SK-N-SH (cell line): ENCODE measurements around the gene CCDC69. TPM values are rescaled to one million over a fixed set of nuclear protein-coding genes. Genes with fewer than 3 reads are reported as not detected.
A peak's percentile ranks its signal among the peaks of the same experiment; 100 is the strongest.

Experiments used
- CTCF ChIA-PET: fragments of 300-600, 350-600 bp; formaldehyde crosslinking; extraction: SDS; loops from one replicate; lab custom pipeline; 2021; lab: Yijun Ruan, JAX
- POLR2A ChIA-PET: fragments of 350-600 bp; sonication (Branson Sonifier 250); formaldehyde crosslinking; extraction: SDS; loops from one replicate; lab custom pipeline; 2020; ENCODE audit warnings: antibody characterized with exemption, inconsistent platforms; lab: Yijun Ruan, JAX
- DNase-seq: peaks from one replicate; pipeline ENCODE4 v3.0.0; 2012
- H2AFZ ChIP-seq: fragments of 200-600 bp; sonication (generic); 2 replicates; pipeline ENCODE4 v1.8.1; 2016; ENCODE audit warnings: antibody characterized with exemption, mild to moderate bottlenecking, low read depth
- H3F3A ChIP-seq: fragments of 200-600 bp; sonication (generic); replicated peaks from 2 replicates; pipeline ENCODE3; 2016; ENCODE audit warnings: antibody characterized with exemption, mild to moderate bottlenecking; ENCODE audit not compliant: insufficient read depth
- H3K27ac ChIP-seq, 2 experiments: fragments of 200-500 bp in 1 of 2; fragments of 200-600 bp in 1 of 2; sonication (Bioruptor generic) in 1 of 2; sonication (generic), shearing (Covaris generic) in 1 of 2; 2 replicates each; pipeline versions ENCODE4 v1.5.1 to v1.6.1; 2014 to 2016; ENCODE audit warnings: low read depth in 2 of 2, inconsistent platforms in 1 of 2, low read length in 1 of 2, mild to moderate bottlenecking in 1 of 2, mixed read lengths in 1 of 2
- H3K27me3 ChIP-seq: fragments of 200-600 bp; sonication (generic), shearing (Covaris generic); 2 replicates; pipeline ENCODE4 v1.6.1; 2016; ENCODE audit warnings: mixed run types; ENCODE audit not compliant: insufficient read depth
- H3K36me3 ChIP-seq, 2 experiments: fragments of 200-500 bp in 1 of 2; fragments of 200-600 bp in 1 of 2; sonication (Bioruptor generic) in 1 of 2; sonication (generic) in 1 of 2; replicated peaks in 1 of 2; 2 replicates each; pipeline versions ENCODE3 to v1.5.1; 2014 to 2016; ENCODE audit warnings: low read length in 1 of 2, mild to moderate bottlenecking in 1 of 2; ENCODE audit not compliant: insufficient read depth in 2 of 2, control insufficient read depth in 1 of 2
- H3K4me1 ChIP-seq, 2 experiments: fragments of 200-500 bp in 1 of 2; fragments of 200-600 bp in 1 of 2; sonication (Bioruptor generic) in 1 of 2; sonication (generic), shearing (Covaris generic) in 1 of 2; 2 replicates each; pipeline versions ENCODE4 v1.5.1 to v1.6.1; 2014 to 2016; ENCODE audit warnings: low read depth in 1 of 2, low read length in 1 of 2, mixed run types in 1 of 2; ENCODE audit not compliant: insufficient read depth in 2 of 2, control insufficient read depth in 1 of 2
- H3K4me2 ChIP-seq: fragments of 200-600 bp; sonication (generic), shearing (Covaris generic); 2 replicates; pipeline ENCODE4 v1.6.1; 2017; ENCODE audit warnings: mixed run types
- H3K4me3 ChIP-seq, 2 experiments: fragments of 200-500 bp in 1 of 2; fragments of 200-600 bp in 1 of 2; sonication (Bioruptor generic) in 1 of 2; sonication (generic), shearing (Covaris generic) in 1 of 2; 2 replicates each; pipeline versions ENCODE4 v1.5.1 to v1.8.1; 2014 to 2016; ENCODE audit warnings: low read depth in 2 of 2, inconsistent platforms in 1 of 2, low read length in 1 of 2, mild to moderate bottlenecking in 1 of 2, mixed read lengths in 1 of 2, moderate library complexity in 1 of 2
- H3K79me2 ChIP-seq: fragments of 200-600 bp; sonication (generic); 2 replicates; pipeline ENCODE4 v1.8.1; 2017; ENCODE audit warnings: mild to moderate bottlenecking; ENCODE audit not compliant: insufficient read depth
- H3K9ac ChIP-seq: fragments of 200-600 bp; sonication (generic); 2 replicates; pipeline ENCODE4 v1.6.1; 2017; ENCODE audit warnings: mixed run types
- H3K9me2 ChIP-seq: fragments of 200-600 bp; sonication (generic); 2 replicates; pipeline ENCODE4 v1.6.1; 2017; ENCODE audit warnings: mixed run types
- H3K9me3 ChIP-seq: fragments of 200-600 bp; sonication (generic); 2 replicates; pipeline ENCODE4 v1.6.1; 2017; ENCODE audit warnings: mixed run types, mild to moderate bottlenecking, moderate library complexity
- H4K20me1 ChIP-seq: fragments of 200-600 bp; sonication (generic); 2 replicates; pipeline ENCODE4 v1.6.1; 2017; ENCODE audit warnings: mild to moderate bottlenecking, mixed run types; ENCODE audit not compliant: insufficient read depth
- CHD2 ChIP-seq: fragments of 150-350 bp; IDR thresholded peaks from 2 replicates; pipeline ENCODE4 v1.6.1; 2018; ENCODE audit warnings: low read length; ENCODE audit not compliant: partially characterized antibody
- CTCF ChIP-seq: fragments of 200-600 bp; sonication (generic); IDR thresholded peaks from 2 replicates; pipeline ENCODE4 v1.6.1; 2017; ENCODE audit warnings: antibody characterized with exemption, mild to moderate bottlenecking, moderate library complexity
- ELF1 ChIP-seq: IDR thresholded peaks from 2 replicates; pipeline ENCODE4 v1.4.0; 2012
- EZH2phosphoT487 ChIP-seq: fragments of 200-600 bp; sonication (generic); IDR thresholded peaks from 2 replicates; pipeline ENCODE4 v1.6.1; 2017; ENCODE audit warnings: low read depth, mixed run types, mild to moderate bottlenecking, antibody characterized with exemption, moderate library complexity, borderline replicate concordance
- GABPA ChIP-seq: IDR thresholded peaks from 2 replicates; pipeline ENCODE4 v1.4.0; 2012; ENCODE audit warnings: low read depth, mild to moderate bottlenecking
- GATA2 ChIP-seq: sonication (generic); formaldehyde crosslinking; IDR thresholded peaks from 2 replicates; pipeline ENCODE4 v1.5.0; 2020; ENCODE audit warnings: mild to moderate bottlenecking, missing genetic modification reagents
- IRF3 ChIP-seq: fragments of 150-350 bp; IDR thresholded peaks from 2 replicates; pipeline ENCODE4 v1.6.1; 2016; ENCODE audit warnings: mild to moderate bottlenecking, low read depth, low read length
- MEF2A ChIP-seq: IDR thresholded peaks from 2 replicates; pipeline ENCODE4 v1.4.0; 2012; ENCODE audit warnings: low read depth, borderline replicate concordance
- MXI1 ChIP-seq: IDR thresholded peaks from 2 replicates; pipeline ENCODE4 v1.6.1; 2012; ENCODE audit warnings: mild to moderate bottlenecking, low read depth, low read length, improper control_type of control experiment
- NFIC ChIP-seq: IDR thresholded peaks from 2 replicates; pipeline ENCODE4 v1.4.0; 2012; ENCODE audit warnings: borderline replicate concordance
- NRF1 ChIP-seq: IDR thresholded peaks from 2 replicates; pipeline ENCODE4 v1.6.1; 2012; ENCODE audit warnings: low read depth, mild to moderate bottlenecking, low read length
- PBX3 ChIP-seq: IDR thresholded peaks from 2 replicates; pipeline ENCODE4; 2012
- POLR2AphosphoS5 ChIP-seq: IDR thresholded peaks from 2 replicates; pipeline ENCODE4 v1.6.1; 2012; ENCODE audit warnings: low read depth, low read length
- RCOR1 ChIP-seq: fragments of 150-350 bp; IDR thresholded peaks from 2 replicates; pipeline ENCODE4 v1.6.1; 2017; ENCODE audit warnings: antibody characterized with exemption, low read length
- RFX5 ChIP-seq: IDR thresholded peaks from 2 replicates; pipeline ENCODE4 v1.6.1; 2012; ENCODE audit warnings: mild to moderate bottlenecking, improper control_type of control experiment, low read length
- SMC3 ChIP-seq: IDR thresholded peaks from 2 replicates; pipeline ENCODE4 v1.6.1; 2012; ENCODE audit warnings: low read depth, low read length, improper control_type of control experiment
- TAF1 ChIP-seq: IDR thresholded peaks from 2 replicates; pipeline ENCODE4 v1.6.1; 2012; ENCODE audit warnings: low read depth, mild to moderate bottlenecking, low read length, moderate library complexity, borderline replicate concordance
- TEAD4 ChIP-seq: IDR thresholded peaks from 2 replicates; pipeline ENCODE4 v1.4.0; 2012; ENCODE audit warnings: mild to moderate bottlenecking, borderline replicate concordance; ENCODE audit not compliant: insufficient read depth
- YY1 ChIP-seq: IDR thresholded peaks from 2 replicates; pipeline ENCODE4 v1.4.0; 2012; ENCODE audit warnings: low read depth, mild to moderate bottlenecking
- WGBS: methylation state at CpG from one replicate; pipeline ENCODE4 v1.1.6; 2017; ENCODE audit warnings: low lambda C conversion rate; 5-methylcytosine and 5-hydroxymethylcytosine counted together
- polyA plus RNA-seq, 3 experiments: library from polyadenylated mRNA; depleted of rRNA; stranded (reverse); fragments of >200 nt; gene quantifications; 2 replicates each; pipeline ENCODE4 v1.2.3, GENCODE V29; 2012

CCDC69 gene
- polyA plus RNA-seq, 1 of the 3 experiments (the other 2 are of a cell fraction) = 0.38 TPM

- no peak for TF ChIP-seq GABPA
- no peak for TF ChIP-seq CHD2
- no peak for TF ChIP-seq SMC3
- TF ChIP-seq GATA2 (CRISPR knock-in tag) = no peak
- TF ChIP-seq TEAD4 = no peak
- no peak for TF ChIP-seq ELF1
- TF ChIP-seq MEF2A = no peak
- TF ChIP-seq NFIC = no peak
Measured at GRCh38 chr5:151151793-151152192, 72.1 kb downstream of the CCDC69 start (continued).

GRCh38 chr5:151151263-151151660 is 72.6 kb downstream of the CCDC69 start:
- ChIA-PET CTCF (interaction anchor here (0.6 to 32.5 kb wide), 5 partner anchors 16 to 97 kb away, joined by 3 to 540 read pairs (median 7); no protein-coding TSS in a partner anchor), POLR2A (interaction anchor here (0.7 to 1.0 kb wide), 3 partner anchors 9 to 22 kb away, joined by 3 read pairs; no protein-coding TSS in a partner anchor)
- no peaks in the 10 kb centered on the region for H3F3A ChIP-seq
- H3K9ac ChIP-seq = no peak overlapping the region
- no peak overlapping the region for H3K4me3 ChIP-seq
- H3K27me3 ChIP-seq = no peaks in the 10 kb centered on the region
- peak overlapping the region; percentile 12 to 77 for H3K27ac ChIP-seq
- H3K79me2 ChIP-seq = peaks cover 51% of the 10 kb centered on the region
- TF ChIP-seq NFIC = no peak
- no peaks in the 10 kb centered on the region for H3K9me3 ChIP-seq
- WGBS = 80% methylated on average over 1 of the region's 2 CpGs
- no peak overlapping the region for H2AFZ ChIP-seq
- peaks cover 0 to 6% of the 10 kb centered on the region in 2 experiments for H3K36me3 ChIP-seq
- H3K4me2 ChIP-seq = 0 out of 2 replicates have a peak overlapping the region, but pooled peaks have one; percentile 31
- no peak for DNase-seq
- H4K20me1 ChIP-seq = peaks cover 14% of the 10 kb centered on the region; the same call in 1 of the 2 replicates
- no peaks in the 10 kb centered on the region for H3K9me2 ChIP-seq
- peaks cover 25 to 34% of the 10 kb centered on the region in 2 experiments; a peak in 2 of 4 replicates for H3K4me1 ChIP-seq

GRCh38 chr5:151150471-151151262 is 73.2 kb downstream of the CCDC69 start:
- H3K4me2 ChIP-seq = peak overlapping the region; percentile 31; the same call in 1 of the 2 replicates
- no peak overlapping the region for H2AFZ ChIP-seq
- no peak overlapping the region for H3K4me3 ChIP-seq
- H3K27ac ChIP-seq = peak overlapping the region; percentile 12 to 77
- H3K4me1 ChIP-seq = peaks cover 20 to 28% of the 10 kb centered on the region in 2 experiments; a peak in 2 of 4 replicates
- CTCF ChIA-PET = interaction anchor here (0.6 to 32.5 kb wide), 9 partner anchors 9 to 99 kb away, joined by 3 to 540 read pairs (median 3); partner anchors contain the start of gene CCDC69
- 58% methylated on average over 4 of the region's 5 CpGs for WGBS
- no peaks in the 10 kb centered on the region for H3F3A ChIP-seq
- TF ChIP-seq PBX3 = no peak
- TF ChIP-seq YY1 = no peak
- no peak for TF ChIP-seq SMC3
- no peak for TF ChIP-seq CTCF
- no peak for TF ChIP-seq POLR2AphosphoS5
- TF ChIP-seq TAF1 = no peak
- TF ChIP-seq RCOR1 = no peak
- no peak for TF ChIP-seq GATA2 (CRISPR knock-in tag)
- no peak for TF ChIP-seq IRF3
- no peak for TF ChIP-seq MXI1
- no peak for TF ChIP-seq NRF1
- TF ChIP-seq CHD2 = no peak
- no peak for TF ChIP-seq GABPA
- no peak for TF ChIP-seq RFX5
- TF ChIP-seq EZH2phosphoT487 = no peak
- peaks cover 45% of the 10 kb centered on the region for H3K79me2 ChIP-seq
- peaks cover 14% of the 10 kb centered on the region; the same call in 1 of the 2 replicates for H4K20me1 ChIP-seq
- no peaks in the 10 kb centered on the region for H3K9me2 ChIP-seq
- peak; percentile 42 for DNase-seq
- no peaks in the 10 kb centered on the region for H3K9me3 ChIP-seq
- POLR2A ChIA-PET = interaction anchor here (0.7 to 1.0 kb wide), 3 partner anchors 9 to 22 kb away, joined by 3 read pairs; no protein-coding TSS in a partner anchor
- H3K9ac ChIP-seq = no peak overlapping the region
- H3K27me3 ChIP-seq = no peaks in the 10 kb centered on the region
- peaks cover 0 to 6% of the 10 kb centered on the region in 2 experiments for H3K36me3 ChIP-seq
